HG03108 (cell line): ENCODE measurements around the gene KCNJ4.
"Not testable (repeated sequence)": the region's sequence is repeated elsewhere in the genome, so short reads cannot be mapped to it uniquely, and the experiment has no call there.

Source experiments
- ATAC-seq: cut with Tn5 transposase; IDR thresholded peaks from one replicate; pipeline ENCODE4 v1.9.1; 2021; ENCODE audit warnings: moderate library complexity; ENCODE audit not compliant: unreplicated experiment

The KCNJ4 gene

DNA sequence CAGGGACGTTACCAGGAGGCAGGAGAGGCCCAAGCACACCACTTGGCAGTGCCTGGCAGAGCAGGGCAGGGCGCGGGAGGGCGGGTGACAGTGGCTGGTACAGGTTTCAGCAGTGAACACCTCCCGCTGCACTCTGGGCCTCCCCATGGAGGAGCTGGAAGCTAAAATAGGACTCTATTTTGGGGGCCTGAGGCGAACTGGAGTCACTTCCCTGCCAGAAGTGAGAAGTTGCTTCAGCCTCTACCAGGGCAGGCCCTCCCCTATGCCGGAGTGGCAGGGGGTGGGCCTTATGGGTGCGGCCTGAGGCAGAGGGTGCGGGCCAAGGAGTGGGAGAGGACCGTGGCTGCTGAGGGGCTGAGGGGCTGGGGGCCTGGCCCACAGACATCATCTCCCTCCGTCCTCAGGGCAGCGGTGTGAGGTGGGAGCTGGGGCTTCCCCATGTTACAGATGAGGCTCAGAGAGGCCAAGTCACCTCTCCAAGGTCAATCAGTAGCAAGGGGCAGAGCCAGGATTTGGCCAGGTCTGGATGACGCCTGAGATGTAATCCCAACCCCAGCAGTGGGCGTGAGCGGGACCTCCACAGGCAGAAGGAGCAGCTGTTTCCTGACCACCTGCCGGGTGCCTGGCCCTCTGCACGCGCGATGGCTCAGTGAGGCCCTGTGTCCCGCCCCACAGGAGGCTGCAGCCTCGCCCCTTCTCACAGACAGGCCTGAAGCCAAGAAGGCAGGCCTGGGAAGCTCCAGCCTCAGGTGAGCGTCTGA lies 39.3 kb downstream of the KCNJ4 start:
- ATAC-seq, result no peak

GRCh38 chr22:38415046-38415445 lies 40.0 kb downstream of the KCNJ4 start:
- no peak for ATAC-seq

DNA sequence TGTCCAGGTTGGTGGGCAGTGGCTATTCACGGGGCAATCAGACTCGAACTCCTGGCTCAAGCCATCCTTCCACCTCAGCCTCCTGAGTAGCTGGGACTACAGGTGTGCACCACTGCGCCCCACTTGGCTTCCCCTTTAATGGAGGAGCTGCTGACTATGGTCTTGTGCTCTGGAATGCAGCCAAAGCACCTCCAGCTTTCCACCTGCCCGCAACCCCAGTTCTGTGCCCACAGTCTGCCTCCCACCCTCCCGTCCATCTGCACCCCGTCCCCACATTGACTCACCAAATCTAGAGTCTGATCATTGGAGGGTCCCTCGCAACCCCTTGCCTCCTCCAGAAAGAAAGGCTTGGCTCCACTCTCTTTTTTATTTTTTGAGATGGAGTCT lies 41.0 kb downstream of the KCNJ4 start:
- ATAC-seq, result no peak

DNA sequence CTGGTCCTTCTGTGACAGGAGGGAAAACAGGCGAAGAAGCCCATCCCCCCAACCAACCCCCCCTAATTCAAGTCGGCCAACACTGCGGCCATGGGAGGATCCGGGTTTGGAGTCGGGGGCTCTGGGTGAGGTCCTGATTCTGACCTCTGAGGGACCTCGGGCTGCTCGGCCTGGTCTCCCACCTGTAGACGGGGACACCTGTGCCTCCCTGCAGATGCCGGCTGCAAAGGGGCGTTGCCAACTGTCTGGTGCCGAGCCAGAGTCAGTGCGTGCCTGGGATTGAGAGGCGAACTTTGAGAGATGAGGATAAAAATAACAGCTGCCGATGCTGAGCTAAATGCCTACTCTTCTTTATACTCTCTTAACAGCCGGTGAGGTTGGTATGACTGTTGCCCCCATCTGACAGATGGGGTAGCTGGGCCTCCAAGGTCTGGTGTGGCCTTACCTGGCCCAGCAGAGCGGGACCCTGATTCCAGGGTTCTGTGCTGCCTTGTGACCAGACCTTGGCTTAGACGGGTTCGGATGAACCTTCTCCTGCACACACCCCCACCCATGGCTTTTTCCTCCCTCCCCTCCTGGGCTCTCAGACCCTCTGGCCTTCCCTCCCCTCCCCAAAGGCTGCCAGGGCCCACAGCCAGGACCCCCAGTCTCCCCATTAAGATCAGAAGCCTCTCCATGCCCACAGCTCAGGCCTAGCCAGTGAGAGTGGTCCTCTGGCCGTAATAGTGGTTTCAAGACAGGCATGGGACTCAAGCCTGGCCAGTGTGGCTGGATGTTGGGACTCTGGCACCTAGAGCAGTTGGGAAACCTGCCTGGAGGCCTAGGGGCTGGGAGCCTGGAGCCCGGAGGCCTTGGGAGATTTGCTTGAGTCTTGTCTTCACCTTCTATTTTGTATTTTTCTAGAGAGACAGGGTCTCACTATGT lies 41.7 kb downstream of the KCNJ4 start:
- ATAC-seq, result no peak

DNA sequence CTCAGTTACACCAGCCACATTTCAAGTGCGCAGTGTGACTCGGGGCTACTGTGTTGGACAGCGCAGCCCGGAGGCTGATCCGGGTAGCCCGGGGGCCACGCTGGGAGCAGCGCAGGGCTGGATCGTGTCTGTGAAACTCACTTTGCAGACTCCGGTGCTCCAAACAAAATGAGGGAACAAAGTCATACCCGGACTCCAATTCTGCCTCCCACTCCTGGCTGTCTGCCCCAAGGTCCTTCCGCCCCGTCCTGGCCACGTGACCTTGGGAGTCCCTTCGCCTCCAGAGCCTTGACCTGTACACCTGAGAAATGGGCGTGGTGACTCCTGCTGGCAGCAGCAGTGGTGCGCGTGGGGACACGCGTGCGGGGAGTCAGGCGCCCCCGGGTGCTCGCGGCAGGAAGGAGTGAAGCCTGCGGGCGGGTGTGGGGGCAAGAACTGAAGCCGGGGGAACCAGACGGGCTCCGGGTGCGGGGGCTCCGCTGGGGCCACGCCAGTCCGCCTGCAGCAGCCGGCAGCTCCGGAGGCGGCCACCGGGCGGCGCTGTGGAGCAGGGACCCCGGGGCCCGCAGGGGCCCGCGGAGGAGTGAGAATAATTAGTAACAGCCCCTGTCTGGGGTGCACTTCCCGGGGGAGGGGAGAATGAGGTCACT lies 42.4 kb downstream of the KCNJ4 start:
- no peak for ATAC-seq

DNA sequence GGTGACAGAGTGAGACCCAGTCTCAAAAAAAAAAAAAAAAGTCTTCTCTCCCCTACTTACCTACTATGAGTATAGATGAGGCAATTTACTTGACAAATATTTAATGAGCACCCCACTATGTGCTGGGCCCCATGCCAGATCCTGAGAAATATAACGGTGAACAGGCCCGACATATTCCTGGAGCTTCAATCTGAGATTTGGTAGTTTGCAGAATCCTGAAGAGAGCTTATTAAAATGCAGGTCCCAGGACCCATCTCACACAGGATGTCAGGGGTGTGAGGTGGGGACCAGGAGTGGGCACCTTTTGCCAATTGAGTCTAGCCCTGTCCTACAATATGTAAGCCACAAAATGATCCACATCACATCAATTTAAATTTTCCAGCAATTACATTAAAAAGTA lies 44.0 kb downstream of the KCNJ4 start:
- no peak for ATAC-seq

- ATAC-seq, result not testable (repeated sequence)
These were observed 45.1 kb downstream of the KCNJ4 start for GRCh38 chr22:38409916-38410315.

GRCh38 chr22:38406617-38407016 lies 48.4 kb downstream of the KCNJ4 start:
- no peak for ATAC-seq

DNA sequence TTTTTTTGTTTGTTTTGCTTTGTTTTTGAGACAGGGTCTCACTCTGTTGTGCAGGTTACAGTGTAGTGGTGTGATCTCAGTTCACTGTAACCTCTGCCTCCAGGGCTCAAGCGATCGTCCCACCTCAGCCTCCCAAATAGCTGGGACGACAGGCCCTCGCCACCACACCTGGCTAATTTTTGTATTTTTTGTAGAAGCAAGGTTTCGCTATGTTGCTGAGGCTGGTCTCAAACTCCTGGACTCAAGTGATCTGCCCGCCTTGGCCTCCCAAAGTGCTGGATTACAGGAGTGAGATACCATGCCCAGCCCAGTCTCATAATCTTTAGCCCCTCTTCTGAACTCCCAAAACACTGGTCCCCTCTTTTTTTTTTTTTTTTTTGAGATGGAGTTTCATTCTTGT lies 50.6 kb downstream of the KCNJ4 start:
- no peak for ATAC-seq

DNA sequence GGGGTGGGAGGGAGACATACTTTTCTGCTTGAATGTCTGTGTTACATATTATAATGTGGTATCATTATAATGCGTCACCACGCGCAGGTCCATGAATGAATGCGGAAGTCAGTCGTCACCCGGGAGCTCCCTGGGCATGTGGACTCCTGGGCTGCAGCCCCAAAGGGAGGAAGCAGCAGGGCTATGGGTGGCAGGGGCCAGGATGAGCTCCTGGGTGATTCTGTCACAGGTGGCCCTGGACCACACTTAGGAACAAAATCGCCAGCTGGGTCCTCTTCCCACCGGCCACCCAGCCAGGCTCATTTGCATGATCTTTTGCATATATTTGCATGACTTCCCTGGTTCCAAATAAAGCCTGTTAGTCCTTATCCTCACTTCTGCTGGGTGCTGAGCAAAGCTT lies 51.2 kb downstream of the KCNJ4 start:
- no peak for ATAC-seq

DNA sequence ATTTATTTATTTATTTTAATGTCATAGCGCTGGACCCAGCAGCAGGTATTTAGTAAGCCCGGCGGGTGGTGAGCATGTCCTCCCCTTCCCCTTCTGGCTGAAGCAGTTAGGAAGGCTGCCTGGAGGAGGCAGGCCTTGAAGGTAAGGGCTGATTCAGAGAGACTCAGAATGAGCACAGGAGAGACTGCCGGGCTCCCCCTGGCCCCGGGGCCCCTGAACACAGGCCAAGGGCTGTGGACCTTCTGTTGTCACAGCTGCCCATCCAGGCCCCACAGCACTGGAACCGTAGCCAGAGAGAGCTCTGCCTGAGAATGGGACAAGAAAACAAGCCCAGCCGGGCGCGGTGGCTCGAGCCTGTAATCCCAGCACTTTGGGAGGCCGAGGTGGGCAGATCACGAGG lies 52.8 kb downstream of the KCNJ4 start:
- ATAC-seq, result no peak

GRCh38 chr22:38401336-38402084 lies 53.5 kb downstream of the KCNJ4 start:
- ATAC-seq, result no peak

- not testable (repeated sequence) for ATAC-seq
These were observed 54.7 kb downstream of the KCNJ4 start for GRCh38 chr22:38400256-38400655.

DNA sequence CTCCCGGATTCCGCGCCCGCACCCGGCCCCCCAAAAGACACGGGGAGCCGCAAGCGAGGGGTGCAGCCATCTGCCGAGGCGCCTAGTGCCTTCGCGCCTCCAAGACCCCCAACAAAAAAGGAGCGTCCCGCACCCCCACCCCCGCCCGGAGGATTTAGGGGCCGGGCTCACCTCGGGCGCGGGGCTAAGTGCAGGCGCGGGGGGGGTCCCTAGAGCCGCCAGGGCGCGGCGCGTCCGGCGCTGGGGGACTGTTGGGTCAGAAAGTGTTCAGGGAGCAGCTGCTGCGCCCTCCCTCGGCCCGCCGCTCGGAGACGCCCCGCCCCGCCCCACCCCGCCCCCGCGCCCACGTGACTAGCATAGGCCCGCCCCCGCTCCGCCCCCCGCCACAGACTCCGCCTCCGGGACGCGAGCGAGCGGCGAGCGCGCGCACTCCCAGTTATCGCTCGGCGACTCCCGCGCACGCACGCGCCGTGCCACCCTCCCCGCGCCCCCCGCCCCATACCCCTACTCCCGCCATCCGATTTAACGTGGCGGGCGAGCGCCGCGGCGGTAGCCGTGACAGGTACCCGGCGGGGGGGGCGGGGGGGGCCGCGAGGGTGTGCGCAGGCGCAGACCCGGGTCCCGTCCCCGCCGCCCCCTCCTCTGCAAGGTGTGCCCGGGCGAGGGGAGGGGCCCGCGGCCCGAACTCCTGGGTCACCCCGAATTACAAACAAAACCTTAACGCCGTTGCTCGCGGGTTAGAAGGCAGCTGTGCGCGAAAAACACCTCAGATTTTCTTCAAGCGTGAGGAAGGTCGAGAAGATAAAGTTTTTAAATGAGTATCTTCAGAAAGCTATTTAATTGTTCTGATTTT lies 56.2 kb downstream of the KCNJ4 start:
- peak; percentile 46 for ATAC-seq

- ATAC-seq, result peak; percentile 30
These were observed 56.8 kb downstream of the KCNJ4 start for GRCh38 chr22:38398181-38398608.

GRCh38 chr22:38397189-38398085 lies 57.6 kb downstream of the KCNJ4 start:
- ATAC-seq, result no peak

DNA sequence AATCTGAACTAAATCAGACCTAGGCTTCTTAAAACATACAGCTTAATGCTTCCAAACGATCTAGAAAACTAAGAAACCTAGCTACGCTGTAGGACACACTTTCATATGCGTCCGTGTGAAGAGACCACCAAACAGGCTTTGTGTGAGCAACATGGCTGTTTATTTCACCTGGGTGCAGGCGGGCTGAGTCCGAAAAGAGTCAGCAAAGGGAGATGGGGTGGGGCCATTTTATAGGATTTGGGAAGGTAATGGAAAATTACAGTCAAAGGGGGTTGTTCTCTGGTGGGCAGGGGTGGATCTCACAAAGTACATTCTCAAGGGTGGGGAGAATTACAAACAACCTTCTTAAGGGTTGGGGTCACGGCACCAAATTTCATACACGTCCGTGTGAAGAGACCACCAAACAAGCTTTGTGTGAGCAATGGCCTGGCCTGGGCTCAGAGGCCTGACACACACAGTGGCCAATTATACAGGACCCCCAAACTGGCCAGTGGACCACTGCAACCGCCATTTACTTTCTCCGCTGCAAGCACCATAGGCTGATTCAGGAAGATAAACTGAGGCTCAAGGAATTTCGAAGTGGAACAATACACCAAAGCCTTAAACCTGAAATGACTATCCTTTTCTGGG lies 58.4 kb downstream of the KCNJ4 start:
- not testable (repeated sequence) for ATAC-seq

GRCh38 chr22:38395944-38396343 lies 59.1 kb downstream of the KCNJ4 start:
- not testable (repeated sequence) for ATAC-seq
